Kidney (tissue), 14 donors: ENCODE data around the gene WWOX. TPM values are rescaled to one million over a fixed set of nuclear protein-coding genes. Genes with fewer than 3 reads are reported as not detected.

Experiments
- DNase-seq, 5 donors: peaks; one replicate each; pipeline ENCODE4 v3.0.0-alpha.2; 2013 to 2020
- FAIRE-seq: peaks from 2 replicates; lab custom pipeline; 2012; peaks lifted over from hg19 to GRCh38; lab: Jason Lieb, UNC
- H3K27ac ChIP-seq, 2 donors: one replicate each; pipeline ENCODE4 v1.7.0; 2013; ENCODE audit warnings: low read depth in 2 of 2, low read length in 2 of 2, inconsistent platforms in 1 of 2
- H3K27me3 ChIP-seq: one replicate; pipeline ENCODE4 v1.7.1; 2013; ENCODE audit warnings: low read length, inconsistent platforms; ENCODE audit not compliant: control insufficient read depth, insufficient read depth
- H3K36me3 ChIP-seq, 3 donors: one replicate each; pipeline versions ENCODE4 v1.7.0 to v1.7.1; 2013; ENCODE audit warnings: low read length in 3 of 3, control low read depth in 1 of 3, inconsistent platforms in 1 of 3; ENCODE audit not compliant: insufficient read depth in 3 of 3, control insufficient read depth in 2 of 3
- H3K4me1 ChIP-seq, 3 donors: one replicate each; pipeline versions ENCODE4 v1.7.0 to v1.7.1; 2013; ENCODE audit warnings: low read length in 3 of 3, inconsistent platforms in 1 of 3, low read depth in 1 of 3; ENCODE audit not compliant: control insufficient read depth in 2 of 3, insufficient read depth in 2 of 3
- H3K4me3 ChIP-seq, 3 donors: one replicate each; pipeline versions ENCODE4 v1.7.0 to v1.8.1; 2013; ENCODE audit warnings: low read length in 3 of 3, control low read depth in 1 of 3, inconsistent platforms in 1 of 3
- H3K9ac ChIP-seq, 3 donors: one replicate each; pipeline versions ENCODE4 v1.7.0 to v1.7.1; 2013; ENCODE audit warnings: low read length in 3 of 3, control low read depth in 1 of 3, inconsistent platforms in 1 of 3
- H3K9me3 ChIP-seq, 3 donors: one replicate each; pipeline versions ENCODE4 v1.7.0 to v1.7.1; 2013; ENCODE audit warnings: low read length in 3 of 3, control low read depth in 1 of 3, inconsistent platforms in 1 of 3; ENCODE audit not compliant: control insufficient read depth in 2 of 3, insufficient read depth in 1 of 3
- CTCF ChIP-seq: IDR thresholded peaks from 3 replicates; pipeline ENCODE4 v1.5.1; 2012; ENCODE audit warnings: mild to moderate bottlenecking, moderate library complexity, borderline replicate concordance; ENCODE audit not compliant: insufficient read depth; ENCODE audit errors: extremely low read depth
- intact Hi-C: fragments of 100-400 bp; cut with DNase I; formaldehyde crosslinking; loops from one replicate; pipeline ENCODE4 v1.11.1; 2022
- polyA plus RNA-seq: library from polyadenylated mRNA; stranded (reverse); fragments of 350-450 nt; fragmentation: Illumina TruSeq; extraction: RNeasy Lipid Tissue Mini Kit (QIAGEN cat#74804); gene quantifications from one replicate; pipeline ENCODE4 v1.2.3, GENCODE V29; 2014; ENCODE audit warnings: low read depth, low replicate concordance; ENCODE audit not compliant: insufficient read depth
- total RNA-seq: library from RNA; stranded (reverse); fragmentation: NEBNext Ultra II Directional; extraction: Animal tissue kit (Norgen Biotek cat#: 25700); gene quantifications from one replicate; pipeline ENCODE4 v1.2.1, GENCODE V29; 2021
- donor health status: control.
- donor health status: control.
- donor health status: control.
- donor health status: control.
- donor health status: control.
- donor health status: DM: yes; HTN: yes; CAD: no.
- donor health status: Normal renal cell carcinoma (clear cell type).

Gene WWOX
- total and polyA plus RNA-seq, 2 donors from 2014 or later, result 22.5 to 30.3 TPM

GRCh38 chr16:79124016-79124756, 1024.7 kb downstream of the WWOX start:
- intact Hi-C loops, result no loop called here
- no peak for FAIRE-seq
- Histone ChIP-seq H3K4me1 (no peaks in the 10 kb centered on the region), H3K9ac (no peak overlapping the region), H3K9me3 (no peaks in the 10 kb centered on the region), H3K27ac (no peak overlapping the region), H3K36me3 (no peaks in the 10 kb centered on the region), H3K27me3 (no peaks in the 10 kb centered on the region), H3K4me3 (no peak overlapping the region)
- no peak for TF ChIP-seq CTCF
- no peak for DNase-seq

GRCh38 chr16:79127766-79128165, 1028.3 kb downstream of the WWOX start:
- intact Hi-C loops, result no loop called here
- no peak for TF ChIP-seq CTCF
- H3K36me3 ChIP-seq, result no peaks in the 10 kb centered on the region

GRCh38 chr16:79128706-79129105, 1029.3 kb downstream of the WWOX start:
- Histone ChIP-seq H3K27ac (no peak overlapping the region), H3K9me3 (no peaks in the 10 kb centered on the region), H3K9ac (no peak overlapping the region), H3K27me3 (no peaks in the 10 kb centered on the region), H3K4me1 (no peaks in the 10 kb centered on the region), H3K4me3 (no peak overlapping the region), H3K36me3 (no peaks in the 10 kb centered on the region)
- FAIRE-seq (no peak), DNase-seq (no peak)
- no peak for TF ChIP-seq CTCF
- intact Hi-C loops, result no loop called here

More at GRCh38 chr16:79127766-79128165, 1028.3 kb downstream of the WWOX start:
- Histone ChIP-seq H3K4me1 (no peaks in the 10 kb centered on the region), H3K27me3 (no peaks in the 10 kb centered on the region), H3K9ac (no peak overlapping the region), H3K9me3 (no peaks in the 10 kb centered on the region), H3K27ac (no peak overlapping the region), H3K4me3 (no peak overlapping the region)
- FAIRE-seq (no peak), DNase-seq (no peak)

GRCh38 chr16:79130616-79131015, 1031.2 kb downstream of the WWOX start:
- no peak for TF ChIP-seq CTCF
- no peaks in the 10 kb centered on the region for H3K27me3 ChIP-seq
- H3K4me3 ChIP-seq, result no peak overlapping the region
- intact Hi-C loops, result no loop called here
- FAIRE-seq, result no peak
- no peaks in the 10 kb centered on the region for H3K36me3 ChIP-seq
- H3K4me1 ChIP-seq, result no peaks in the 10 kb centered on the region
- no peak overlapping the region for H3K9ac ChIP-seq
- no peak overlapping the region for H3K27ac ChIP-seq
- no peaks in the 10 kb centered on the region for H3K9me3 ChIP-seq
- DNase-seq, result no peak
